Upper lobe of right lung (tissue), 1 donor: Measurements from ENCODE around the gene PRKCA. TPM values are rescaled to one million over a fixed set of nuclear protein-coding genes. Genes with fewer than 3 reads are reported as not detected.

Experiments used
- ATAC-seq: fragments of 200-7000 bp; cut with Tn5 transposase; one replicate; pipeline ENCODE4 v1.9.1; 2020; ENCODE audit warnings: mild to moderate bottlenecking, moderate library complexity
- DNase-seq: peaks from one replicate; pipeline ENCODE4 v3.0.0-alpha.2; 2020
- H3K27ac ChIP-seq: fragments of 200-600 bp; one replicate; pipeline ENCODE4 v1.8.0; 2022
- H3K27me3 ChIP-seq: fragments of 200-600 bp; one replicate; pipeline ENCODE4 v1.8.0; 2022; ENCODE audit warnings: mild to moderate bottlenecking
- H3K36me3 ChIP-seq: fragments of 200-600 bp; one replicate; pipeline ENCODE4 v1.8.0; 2022
- H3K4me1 ChIP-seq: fragments of 200-600 bp; one replicate; pipeline ENCODE4 v1.8.0; 2022
- H3K4me3 ChIP-seq: fragments of 200-600 bp; one replicate; pipeline ENCODE4 v1.8.0; 2022; ENCODE audit warnings: mild to moderate bottlenecking
- H3K9me3 ChIP-seq: fragments of 200-600 bp; one replicate; pipeline ENCODE4 v1.8.0; 2022
- CTCF ChIP-seq: fragments of 200-600 bp; IDR thresholded peaks from one replicate; pipeline ENCODE4 v1.8.0; 2022; ENCODE audit warnings: antibody characterized with exemption
- intact Hi-C: fragments of 100-400 bp; cut with DNase I; formaldehyde crosslinking; loops from one replicate; pipeline ENCODE4 v1.11.0; 2022
- total RNA-seq: library from RNA; stranded (reverse); fragmentation: NEBNext Ultra II Directional; extraction: Animal tissue kit (Norgen Biotek cat#: 25700); gene quantifications from one replicate; pipeline ENCODE4 v1.2.1, GENCODE V29; 2021
- donor health status: DM: no; HTN: yes; CAD: no; lungs with severe emphysema.

The PRKCA gene
- total RNA-seq, 1 donor from 2014 or later, result 43.4 TPM

GRCh38 chr17:66817750-66818149 lies 515.3 kb downstream of the PRKCA start:
- intact Hi-C loops, result no loop called here
- H3K27ac ChIP-seq, result no peak overlapping the region
- no peaks in the 10 kb centered on the region for H3K27me3 ChIP-seq
- TF ChIP-seq CTCF, result no peak
- no peak overlapping the region for H3K4me3 ChIP-seq
- H3K36me3 ChIP-seq, result no peaks in the 10 kb centered on the region
- DNase-seq (no peak), ATAC-seq (no peak)
- H3K4me1 ChIP-seq, result no peaks in the 10 kb centered on the region
- H3K9me3 ChIP-seq, result no peaks in the 10 kb centered on the region

DNA sequence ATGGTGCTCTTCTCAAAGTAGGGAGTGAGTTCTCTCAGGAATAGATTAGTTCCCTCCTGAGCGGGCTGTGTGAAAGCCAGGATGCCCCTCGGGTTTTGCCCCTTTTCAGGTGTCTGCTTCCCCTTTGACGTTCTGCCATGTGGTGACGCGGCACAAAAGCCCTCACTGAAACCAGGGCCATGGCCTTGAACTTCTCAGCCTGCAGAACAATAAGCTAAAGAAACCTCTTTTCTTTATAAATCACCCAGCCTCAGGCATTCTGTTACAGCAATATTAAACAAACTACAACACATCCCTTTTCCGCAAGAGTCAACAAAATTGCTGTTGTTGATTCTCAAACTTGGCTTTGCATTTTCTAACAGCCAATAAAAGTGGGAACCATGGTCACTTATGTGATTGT lies 517.1 kb downstream of the PRKCA start:
- no peak for TF ChIP-seq CTCF
- intact Hi-C loops, result no loop called here
- no peak for ATAC-seq

GRCh38 chr17:66822009-66822408 lies 519.6 kb downstream of the PRKCA start:
- Histone ChIP-seq H3K4me1 (no peaks in the 10 kb centered on the region), H3K9me3 (no peaks in the 10 kb centered on the region), H3K27me3 (no peaks in the 10 kb centered on the region), H3K27ac (no peak overlapping the region), H3K4me3 (no peak overlapping the region), H3K36me3 (no peaks in the 10 kb centered on the region)
- ATAC-seq (no peak), DNase-seq (no peak)
- intact Hi-C loops, result no loop called here
- TF ChIP-seq CTCF, result no peak

More for the DNA sequence above, 517.1 kb downstream of the PRKCA start:
- no peaks in the 10 kb centered on the region for H3K9me3 ChIP-seq
- no peak for DNase-seq
- H3K27me3 ChIP-seq, result no peaks in the 10 kb centered on the region
- H3K4me3 ChIP-seq, result no peak overlapping the region
- H3K27ac ChIP-seq, result no peak overlapping the region
- H3K36me3 ChIP-seq, result no peaks in the 10 kb centered on the region
- no peaks in the 10 kb centered on the region for H3K4me1 ChIP-seq

- H3K36me3 ChIP-seq, result no peaks in the 10 kb centered on the region
- no peaks in the 10 kb centered on the region for H3K9me3 ChIP-seq
- intact Hi-C loops, result no loop called here
- no peak overlapping the region for H3K27ac ChIP-seq
- no peak for DNase-seq
- H3K4me3 ChIP-seq, result no peak overlapping the region
- ATAC-seq, result no peak
- no peaks in the 10 kb centered on the region for H3K4me1 ChIP-seq
- TF ChIP-seq CTCF, result no peak
- H3K27me3 ChIP-seq, result peaks cover 12% of the 10 kb centered on the region
Measured at GRCh38 chr17:66826856-66827255, 524.4 kb downstream of the PRKCA start.

- TF ChIP-seq CTCF, result no peak
- ATAC-seq (peak; percentile 87), DNase-seq (no peak)
- intact Hi-C loops, result no loop called here
- Histone ChIP-seq H3K27ac (no peak overlapping the region), H3K27me3 (peaks cover 25% of the 10 kb centered on the region), H3K36me3 (no peaks in the 10 kb centered on the region), H3K4me3 (no peak overlapping the region), H3K9me3 (no peaks in the 10 kb centered on the region), H3K4me1 (no peaks in the 10 kb centered on the region)
Measured at GRCh38 chr17:66829386-66829864, 527.0 kb downstream of the PRKCA start.

DNA sequence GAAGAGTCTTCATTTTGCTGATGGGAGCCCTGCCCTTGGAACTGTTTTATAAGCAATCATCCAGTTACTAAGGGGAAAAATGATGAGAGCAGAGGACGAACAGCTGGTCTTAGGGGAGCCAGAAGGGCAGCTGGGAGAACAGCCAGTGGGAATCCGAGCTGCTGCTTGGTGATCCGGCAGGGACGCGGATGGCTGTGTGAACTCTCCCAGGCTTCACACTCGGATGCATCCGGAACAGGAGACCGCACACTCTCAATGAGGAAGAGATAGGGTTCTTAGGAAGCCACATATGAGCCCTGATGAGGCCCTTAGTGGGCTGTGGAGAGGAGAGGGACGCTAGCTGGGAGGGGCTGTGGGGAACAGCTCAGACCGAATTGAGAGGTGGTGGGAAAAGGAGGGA lies 527.5 kb downstream of the PRKCA start:
- Histone ChIP-seq H3K27ac (no peak overlapping the region), H3K4me1 (no peaks in the 10 kb centered on the region), H3K36me3 (no peaks in the 10 kb centered on the region), H3K9me3 (no peaks in the 10 kb centered on the region), H3K4me3 (no peak overlapping the region), H3K27me3 (peaks cover 29% of the 10 kb centered on the region)
- no peak for DNase-seq
- no peak for TF ChIP-seq CTCF
- no peak for ATAC-seq
- intact Hi-C loops, result no loop called here
